Natural killer cell treated with Interleukin-12 subunit alpha and Interleukin-12 subunit beta and Interleukin-15 and Interleukin-18, amount 100 ng/mL, for 72 hours (primary cell): ENCODE measurements around the gene MFF. TPM values are rescaled to one million over a fixed set of nuclear protein-coding genes. Genes with fewer than 3 reads are reported as not detected.
"Not testable (repeated sequence)": the region's sequence is repeated elsewhere in the genome, so short reads cannot be mapped to it uniquely, and the experiment has no call there.

Source experiments
- ATAC-seq, 2 donors: fragments of 150-1000 bp; cut with Tn5 transposase in 1 of 2; sonication (Bioruptor Pico), chemical (Tn5 transposase) in 1 of 2; 2 replicates each; pipeline ENCODE4 v1.10.0; 2021
- DNase-seq: peaks from one replicate; pipeline ENCODE4 v3.0.0; 2022; ENCODE audit warnings: low spot score
- H3K27ac Mint-ChIP-seq, 2 donors: 1 replicate in 1 of 2; 2 replicates in 1 of 2; pipeline ENCODE4 v1.8.0; 2022; ENCODE audit warnings: mixed read lengths in 2 of 2, mild to moderate bottlenecking in 1 of 2, moderate library complexity in 1 of 2
- H3K27me3 Mint-ChIP-seq, 2 donors: 1 replicate in 1 of 2; 2 replicates in 1 of 2; pipeline ENCODE4 v1.8.0; 2022; ENCODE audit warnings: mixed read lengths in 2 of 2
- H3K36me3 Mint-ChIP-seq: one replicate; pipeline ENCODE4 v1.8.0; 2022; ENCODE audit warnings: mixed read lengths
- H3K4me1 Mint-ChIP-seq, 2 donors: 1 replicate in 1 of 2; 2 replicates in 1 of 2; pipeline ENCODE4 v1.8.0; 2022; ENCODE audit warnings: low read depth in 2 of 2, mixed read lengths in 2 of 2, mild to moderate bottlenecking in 1 of 2
- H3K4me3 Mint-ChIP-seq: one replicate; pipeline ENCODE4 v1.8.0; 2022; ENCODE audit warnings: mixed read lengths
- H3K9me3 Mint-ChIP-seq: 2 replicates; pipeline ENCODE4 v1.8.0; 2022; ENCODE audit warnings: mixed read lengths
- total RNA-seq, 2 donors: library from RNA; stranded (reverse); gene quantifications; one replicate each; pipeline ENCODE4 v1.2.3, GENCODE V29; 2022

Gene MFF
- total RNA-seq, 2 donors from 2014 or later: 51.4 to 73.1 TPM

DNA sequence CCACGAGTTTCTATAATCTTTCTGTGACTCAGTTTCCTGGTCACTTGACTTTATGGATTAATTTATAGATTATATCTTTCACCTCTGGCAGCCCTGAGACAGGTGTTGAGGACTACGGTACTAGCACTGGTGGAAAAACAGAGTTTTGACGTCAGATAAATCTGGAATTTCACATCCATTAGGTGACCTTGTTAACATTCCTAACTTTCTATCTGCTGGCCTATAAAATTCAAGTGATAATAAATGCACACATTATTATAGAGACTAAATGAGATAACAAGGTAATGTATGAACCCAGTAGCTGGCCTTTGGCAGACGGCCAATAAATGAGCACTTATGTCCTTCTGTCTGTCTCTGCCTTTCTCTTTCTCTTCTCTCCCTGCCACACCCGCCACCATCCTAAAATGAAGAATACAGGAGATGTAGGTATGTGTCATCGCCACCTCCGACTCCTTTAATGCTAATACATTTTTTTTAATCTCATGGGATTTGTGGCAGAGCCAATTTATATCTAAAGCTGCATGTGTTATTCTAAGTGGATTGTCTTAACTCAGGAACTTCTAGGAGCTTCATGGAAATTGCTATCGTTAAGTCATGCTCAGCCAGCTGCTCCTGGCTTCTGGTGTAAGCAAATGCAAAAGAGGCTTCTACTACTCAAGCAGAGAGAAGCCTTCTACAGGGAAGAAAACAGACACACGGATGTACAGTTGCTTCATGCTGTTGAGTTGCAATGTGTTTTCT is 51.8 kb downstream of the MFF start:
- H3K36me3 Mint-ChIP-seq: no peaks in the 10 kb centered on the region
- no peak overlapping the region for H3K4me3 Mint-ChIP-seq
- ATAC-seq (no peak), DNase-seq (no peak)
- peaks cover 13 to 30% of the 10 kb centered on the region in 2 donors for H3K27me3 Mint-ChIP-seq
- H3K9me3 Mint-ChIP-seq: no peaks in the 10 kb centered on the region
- no peak overlapping the region for H3K27ac Mint-ChIP-seq
- H3K4me1 Mint-ChIP-seq: peaks cover 3 to 4% of the 10 kb centered on the region in 2 donors

DNA sequence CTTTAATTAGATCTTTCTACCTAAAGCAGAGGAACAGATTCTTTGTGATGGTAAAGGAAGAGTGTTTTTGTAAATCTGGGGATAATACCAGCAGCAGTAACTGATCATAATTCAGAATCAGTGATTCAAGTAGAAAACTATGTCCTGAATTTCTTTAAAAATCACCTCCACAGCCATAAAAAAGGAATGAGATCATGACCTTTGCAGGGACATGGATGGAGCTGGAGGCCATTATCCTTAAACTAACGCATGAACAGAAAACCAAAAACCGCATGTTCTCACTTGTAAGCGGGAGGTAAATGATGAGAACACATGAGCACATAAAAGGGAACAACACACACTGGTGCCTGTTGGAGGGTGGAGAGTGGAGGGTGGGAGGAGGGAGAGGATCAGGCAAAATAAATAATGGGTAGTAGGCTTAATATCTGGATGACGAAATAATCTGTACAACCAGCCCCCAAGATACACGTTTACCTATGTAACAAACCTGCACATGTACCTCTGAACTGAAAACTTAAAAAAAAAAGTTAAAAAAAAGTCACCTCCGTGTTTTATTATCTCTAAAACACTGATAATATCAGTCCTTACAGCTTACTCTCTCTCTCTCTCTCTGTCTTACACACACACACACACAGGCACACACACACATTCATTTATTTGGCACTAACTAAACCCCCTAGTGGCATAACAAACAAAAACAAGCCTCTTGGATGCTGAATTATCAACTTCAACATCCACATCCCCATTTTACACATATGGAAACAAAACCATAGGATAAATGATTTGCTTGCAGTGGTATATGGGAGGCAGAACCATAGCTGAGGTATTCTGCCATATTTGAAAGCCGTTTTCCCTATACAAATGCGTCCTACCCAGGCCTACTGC is 52.7 kb downstream of the MFF start:
- ATAC-seq (no peak), DNase-seq (no peak)
- Mint-ChIP-seq H3K9me3 (no peaks in the 10 kb centered on the region), H3K27me3 (peaks cover 19 to 29% of the 10 kb centered on the region in 2 donors), H3K4me3 (no peak overlapping the region), H3K4me1 (peaks cover 3 to 4% of the 10 kb centered on the region in 2 donors), H3K36me3 (no peaks in the 10 kb centered on the region), H3K27ac (no peak overlapping the region)

DNA sequence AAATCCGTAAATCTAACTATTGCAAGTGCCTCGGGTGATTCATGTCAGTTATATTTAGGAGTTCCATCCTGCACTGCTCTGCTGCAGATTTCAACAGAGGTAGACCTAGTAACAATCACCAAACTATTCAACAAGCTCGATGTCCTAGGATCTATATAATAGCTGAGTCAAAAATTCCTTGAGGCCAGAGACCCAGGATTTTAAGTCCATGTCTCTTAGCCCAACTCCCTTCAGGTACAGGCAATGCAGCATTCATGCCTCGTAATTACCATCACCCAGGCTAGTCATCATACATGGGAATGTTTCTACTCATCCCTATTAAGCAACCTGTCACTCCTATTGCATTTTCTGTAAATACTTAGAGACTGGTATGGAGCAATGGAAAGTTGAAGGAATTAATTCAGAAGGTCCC is 53.3 kb downstream of the MFF start:
- no peaks in the 10 kb centered on the region for H3K36me3 Mint-ChIP-seq
- DNase-seq: no peak

DNA sequence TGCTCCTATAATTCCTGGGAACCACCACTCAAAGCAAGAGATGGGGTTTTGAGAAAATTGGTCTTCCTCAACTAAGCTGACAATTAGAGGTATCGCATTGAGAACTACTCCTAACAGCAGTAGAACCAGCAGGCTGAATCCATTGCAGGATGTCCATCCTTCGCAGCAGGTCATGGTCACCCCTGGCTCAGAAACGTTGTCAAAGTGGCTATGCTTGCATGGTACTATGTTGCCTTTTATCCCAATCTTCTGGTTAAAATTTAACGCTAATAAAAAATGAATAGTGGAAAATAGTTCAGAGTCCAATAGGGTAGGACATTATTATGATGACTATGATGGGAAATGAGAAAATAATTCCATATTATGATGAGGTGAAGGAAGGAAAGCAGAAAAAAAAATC is 54.0 kb downstream of the MFF start, which contains the start of gene TM4SF20:
TSS of gene TM4SF20 (minus strand) at position 212 of the 400 bp plus-strand sequence. CDS start at position 174, 38 bp downstream.
- H3K27me3 Mint-ChIP-seq: peaks cover 16 to 31% of the 10 kb centered on the region in 2 donors
- no peak within 1 kb of the TSS for H3K4me3 Mint-ChIP-seq
- H3K9me3 Mint-ChIP-seq: no peaks in the 10 kb centered on the region
- H3K27ac Mint-ChIP-seq: no peak within 1 kb of the TSS
- DNase-seq (no peak), ATAC-seq (no peak)
- no peaks in the 10 kb centered on the region for H3K36me3 Mint-ChIP-seq
- peaks cover 0 to 4% of the 10 kb centered on the region in 2 donors for H3K4me1 Mint-ChIP-seq

More for the DNA sequence above, 53.3 kb downstream of the MFF start:
- H3K4me1 Mint-ChIP-seq: peaks cover 0 to 4% of the 10 kb centered on the region in 2 donors
- H3K27me3 Mint-ChIP-seq: peaks cover 14 to 24% of the 10 kb centered on the region in 2 donors
- H3K27ac Mint-ChIP-seq: no peak overlapping the region
- no peak overlapping the region for H3K4me3 Mint-ChIP-seq
- H3K9me3 Mint-ChIP-seq: no peaks in the 10 kb centered on the region
- ATAC-seq: no peak

DNA sequence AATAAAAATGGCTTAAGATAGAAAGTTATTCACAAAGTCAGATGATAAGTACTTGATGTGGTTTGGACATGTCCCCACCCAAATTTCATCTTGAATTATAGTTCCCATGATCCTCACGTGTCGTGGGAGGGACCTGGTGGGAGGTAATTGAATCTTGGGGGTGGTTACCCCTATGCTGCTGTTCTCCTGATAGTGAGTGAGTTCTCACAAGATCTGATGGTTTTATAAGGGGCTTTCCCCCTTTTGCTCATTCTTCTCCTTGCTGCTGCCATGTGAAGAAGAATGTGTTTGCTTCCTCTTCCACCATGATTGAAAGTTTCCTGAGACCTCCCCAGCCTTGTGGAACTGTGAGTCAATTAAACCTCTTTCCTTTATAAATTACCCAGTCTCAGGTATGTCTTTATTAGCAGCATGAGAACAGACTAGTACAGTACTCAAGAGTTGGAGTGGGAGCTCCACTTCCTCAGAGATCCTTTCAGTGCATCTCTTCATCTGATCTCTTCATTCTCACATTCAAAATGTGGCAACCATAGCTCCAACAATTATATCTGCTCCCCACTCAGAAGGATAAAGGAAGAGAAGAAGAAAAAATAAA is 57.3 kb downstream of the MFF start:
- H3K4me1 Mint-ChIP-seq, DNase-seq, H3K4me3 Mint-ChIP-seq, H3K27ac Mint-ChIP-seq, H3K36me3 Mint-ChIP-seq, H3K9me3 Mint-ChIP-seq, ATAC-seq: not testable (repeated sequence)
- H3K27me3 Mint-ChIP-seq: peaks cover 20 to 29% of the 10 kb centered on the region in 2 donors

DNA sequence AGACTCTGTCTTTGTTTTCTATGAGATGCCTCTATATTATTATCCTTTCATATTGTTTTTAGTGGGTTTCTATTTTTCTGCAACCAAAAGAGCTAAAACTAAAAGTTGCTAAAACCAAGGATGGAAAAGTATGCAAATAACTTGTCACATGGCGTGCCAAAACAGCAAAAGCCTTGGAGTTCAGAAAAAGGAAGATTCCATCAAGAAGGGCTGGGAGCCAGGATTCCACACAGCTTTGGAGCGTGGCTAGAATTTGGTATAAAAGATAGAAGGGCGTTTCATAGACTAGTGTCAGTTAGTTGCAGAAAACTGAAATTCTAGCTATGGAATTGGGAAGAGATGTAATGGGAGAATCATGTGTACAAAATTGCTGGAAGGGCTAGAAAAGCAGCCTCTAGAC is 58.6 kb downstream of the MFF start:
- Mint-ChIP-seq H3K27me3 (peaks cover 18 to 26% of the 10 kb centered on the region in 2 donors), H3K9me3 (no peaks in the 10 kb centered on the region), H3K4me3 (no peak overlapping the region), H3K4me1 (no peaks in the 10 kb centered on the region), H3K27ac (no peak overlapping the region), H3K36me3 (no peaks in the 10 kb centered on the region)
- no peak for ATAC-seq
- DNase-seq: no peak

DNA sequence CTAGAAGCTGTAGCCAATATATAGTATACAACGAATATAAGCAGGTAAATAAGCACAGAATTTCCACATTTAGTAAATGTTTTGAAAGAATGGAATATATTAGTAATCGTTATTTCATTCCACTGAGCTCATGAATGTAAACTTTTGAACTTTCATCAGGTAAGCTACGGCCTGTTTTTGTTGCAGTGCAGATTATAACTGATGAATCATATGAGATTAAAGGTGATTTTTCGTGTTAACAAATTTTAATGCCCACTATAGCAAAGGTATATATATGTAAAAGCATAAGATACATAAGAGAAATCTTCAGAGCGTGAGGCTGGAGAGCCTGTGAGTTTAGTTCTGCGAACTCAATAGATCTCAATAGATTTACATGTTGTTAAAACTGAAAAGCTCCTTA is 61.6 kb downstream of the MFF start:
- ATAC-seq: no peak
- Mint-ChIP-seq H3K9me3 (no peaks in the 10 kb centered on the region), H3K4me1 (no peaks in the 10 kb centered on the region), H3K36me3 (no peaks in the 10 kb centered on the region), H3K4me3 (no peak overlapping the region), H3K27ac (no peak overlapping the region), H3K27me3 (peaks cover 15 to 16% of the 10 kb centered on the region in 2 donors)
- DNase-seq: no peak

DNA sequence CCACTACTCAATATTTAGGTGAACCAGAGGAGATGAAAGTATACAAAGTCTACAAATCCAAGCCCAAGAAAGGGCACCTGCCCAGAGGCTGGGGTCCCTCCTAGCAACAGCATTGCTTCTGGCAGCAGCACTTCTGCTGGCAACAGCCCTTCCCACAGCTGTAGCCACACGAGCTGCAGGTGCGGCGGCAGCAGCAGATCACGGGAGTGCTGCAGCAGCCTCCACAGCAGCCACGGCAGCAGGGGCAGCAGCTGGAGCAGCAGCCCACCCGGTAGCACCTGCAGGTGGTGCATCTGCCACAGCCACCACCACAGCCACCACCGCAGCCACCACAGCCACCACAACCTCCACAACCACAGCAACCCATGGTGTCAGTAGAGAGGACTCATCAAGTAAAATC is 62.5 kb downstream of the MFF start, which contains the start of gene SCYGR1:
TSS of gene SCYGR1 (minus strand) at position 367 of the 400 bp plus-strand sequence. CDS start at position 367, 0 bp downstream.
- not testable (repeated sequence) for H3K9me3 Mint-ChIP-seq, ATAC-seq, H3K27ac Mint-ChIP-seq, H3K4me3 Mint-ChIP-seq, H3K36me3 Mint-ChIP-seq, DNase-seq, H3K4me1 Mint-ChIP-seq
- peaks cover 11 to 15% of the 10 kb centered on the region in 2 donors for H3K27me3 Mint-ChIP-seq

DNA sequence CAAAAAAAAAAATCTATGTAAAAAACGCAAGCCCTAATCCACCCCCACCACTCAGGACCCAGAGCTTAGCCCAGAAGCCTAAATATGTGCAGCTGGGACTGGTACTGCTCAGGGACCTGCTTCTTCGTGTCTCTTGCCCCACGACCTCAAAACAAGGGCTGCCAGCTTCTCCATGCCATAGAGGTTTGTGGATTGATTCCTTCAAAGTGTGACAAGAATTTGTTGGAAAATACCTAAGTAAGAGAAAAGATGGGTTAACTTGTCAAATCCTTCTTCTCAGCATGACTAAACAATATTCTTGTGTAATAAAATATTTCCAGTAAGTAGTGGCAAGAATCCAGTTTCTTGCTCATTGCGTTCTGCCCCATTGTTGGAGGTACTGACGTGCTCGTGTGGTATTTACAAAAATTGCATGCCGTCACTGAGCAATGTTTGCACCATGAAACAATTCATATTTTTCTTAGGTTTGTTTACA is 63.5 kb downstream of the MFF start:
- Mint-ChIP-seq H3K4me1 (no peaks in the 10 kb centered on the region), H3K9me3 (no peaks in the 10 kb centered on the region), H3K27me3 (peaks cover 10 to 12% of the 10 kb centered on the region in 2 donors), H3K4me3 (no peak overlapping the region), H3K27ac (no peak overlapping the region), H3K36me3 (no peaks in the 10 kb centered on the region)
- no peak for DNase-seq
- ATAC-seq: no peak

DNA sequence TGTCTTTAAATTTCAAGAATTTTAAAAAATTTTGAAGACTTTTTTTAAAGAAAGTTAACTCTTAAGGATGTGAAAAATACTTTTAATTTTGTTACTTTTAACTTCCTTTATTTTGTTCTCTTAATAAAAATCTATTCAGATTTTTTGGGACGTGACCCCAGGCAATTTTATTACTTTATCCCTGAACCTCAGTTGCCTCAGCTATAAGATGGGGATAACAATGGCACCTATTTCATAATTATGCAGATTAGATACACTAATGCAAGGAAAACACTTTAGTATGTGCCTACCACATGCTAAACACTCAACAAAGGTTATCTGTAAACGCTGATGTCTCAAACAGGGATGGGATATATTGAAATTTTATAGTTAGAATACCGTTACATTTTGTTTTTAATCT is 64.2 kb downstream of the MFF start:
- Mint-ChIP-seq H3K27ac (no peak overlapping the region), H3K9me3 (no peaks in the 10 kb centered on the region), H3K27me3 (peaks cover 7% of the 10 kb centered on the region in 2 donors), H3K4me3 (no peak overlapping the region), H3K4me1 (no peaks in the 10 kb centered on the region), H3K36me3 (no peaks in the 10 kb centered on the region)
- no peak for ATAC-seq
- no peak for DNase-seq

DNA sequence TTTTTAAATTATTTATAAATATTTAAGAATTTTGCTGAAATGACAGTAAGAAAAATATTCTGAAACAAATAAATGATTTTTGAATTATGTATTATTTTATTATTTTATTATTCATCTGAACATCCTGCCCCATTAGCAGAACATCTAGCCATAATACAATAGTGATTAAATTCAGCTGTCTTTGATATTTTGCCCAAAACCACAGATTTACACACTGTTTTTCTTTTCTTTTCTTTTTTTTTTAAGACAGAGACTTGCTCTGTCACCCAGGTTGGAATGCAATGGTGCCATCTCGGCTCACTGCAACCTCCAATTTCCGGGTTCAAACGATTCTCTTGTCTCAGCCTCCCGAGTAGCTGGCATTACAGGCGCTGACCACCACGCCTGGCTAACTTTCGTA is 64.6 kb downstream of the MFF start:
- Mint-ChIP-seq H3K27me3 (peaks cover 7% of the 10 kb centered on the region in 2 donors), H3K27ac (no peak overlapping the region), H3K9me3 (no peaks in the 10 kb centered on the region), H3K36me3 (no peaks in the 10 kb centered on the region), H3K4me1 (no peaks in the 10 kb centered on the region), H3K4me3 (no peak overlapping the region)
- ATAC-seq (no peak), DNase-seq (no peak)

DNA sequence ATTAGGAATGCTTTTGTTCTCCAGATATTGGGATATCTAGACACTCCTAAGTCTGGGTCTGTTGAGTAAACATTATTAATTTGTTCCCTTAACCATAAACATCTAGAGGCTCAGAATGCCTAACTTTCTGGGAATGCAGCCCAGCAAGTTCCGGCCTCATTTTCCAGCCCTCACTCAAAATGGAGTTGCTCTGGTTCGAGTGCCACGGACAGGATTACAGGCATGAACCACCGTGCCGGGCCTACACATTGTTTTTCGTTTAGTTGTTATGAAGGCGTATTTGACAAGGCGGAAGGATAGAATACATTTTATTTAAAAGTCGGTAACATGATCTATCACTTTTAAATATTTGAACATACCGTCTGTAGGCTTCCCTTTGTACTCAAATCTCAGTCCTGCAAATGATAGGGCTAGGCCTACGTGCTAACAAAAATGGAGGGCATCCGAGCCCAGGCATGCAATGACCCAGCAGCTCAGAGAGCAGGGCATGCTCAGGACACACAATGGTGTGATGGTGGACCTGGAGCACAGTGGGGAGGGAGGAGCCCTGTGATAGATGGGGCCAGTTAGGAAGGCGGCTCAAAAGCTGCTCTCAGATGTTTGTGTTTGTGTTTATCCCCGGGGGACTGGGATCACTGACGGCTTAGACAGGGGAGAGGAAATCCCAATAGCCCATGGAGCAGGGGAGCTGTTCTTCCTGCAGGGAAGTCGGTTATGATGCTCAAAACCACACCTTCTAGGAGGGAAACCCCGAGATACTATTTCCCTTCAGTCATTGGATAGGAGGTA is 65.6 kb downstream of the MFF start:
- no peaks in the 10 kb centered on the region for H3K4me1 Mint-ChIP-seq
- ATAC-seq (no peak), DNase-seq (no peak)
- H3K27ac Mint-ChIP-seq: no peak overlapping the region
- no peaks in the 10 kb centered on the region for H3K36me3 Mint-ChIP-seq
- H3K27me3 Mint-ChIP-seq: peaks cover 7% of the 10 kb centered on the region in 2 donors
- H3K4me3 Mint-ChIP-seq: no peak overlapping the region
- H3K9me3 Mint-ChIP-seq: no peaks in the 10 kb centered on the region

DNA sequence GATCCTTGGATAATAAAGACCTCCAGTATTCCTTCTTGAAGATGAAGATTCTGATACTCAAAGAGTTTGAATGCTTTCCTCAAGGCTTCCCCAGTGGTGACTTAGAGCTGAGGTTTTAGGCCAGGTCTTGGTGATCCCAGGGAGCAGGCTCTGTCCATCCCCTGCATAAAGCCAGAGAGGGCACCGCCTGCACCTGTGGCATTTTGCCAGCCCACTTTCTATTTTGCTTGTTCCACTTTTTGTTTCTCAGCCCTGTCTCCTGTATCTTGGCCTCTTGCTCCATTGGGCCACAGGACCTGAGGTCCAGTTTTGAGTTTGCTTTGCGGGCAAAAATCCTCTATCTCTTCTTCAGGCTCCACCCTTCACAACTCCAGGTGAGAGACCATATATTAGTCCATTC is 69.3 kb downstream of the MFF start:
- Mint-ChIP-seq H3K27ac (no peak overlapping the region), H3K4me3 (no peak overlapping the region), H3K36me3 (no peaks in the 10 kb centered on the region), H3K4me1 (peaks cover 3 to 5% of the 10 kb centered on the region in 2 donors), H3K9me3 (no peaks in the 10 kb centered on the region), H3K27me3 (peaks cover 5 to 7% of the 10 kb centered on the region in 2 donors)
- DNase-seq: no peak
- no peak for ATAC-seq
